B cell (primary cell): ENCODE data around the gene BACE1-AS.

Source experiments
- CTCF ChIP-seq: fragments of 200-600 bp; IDR thresholded peaks from one replicate; pipeline ENCODE4 v1.8.0; 2022; ENCODE audit warnings: antibody characterized with exemption, mild to moderate bottlenecking
- EZH2 ChIP-seq: IDR thresholded peaks from 2 replicates; pipeline ENCODE4 v1.6.1; 2012; ENCODE audit warnings: borderline replicate concordance, low read depth, mild to moderate bottlenecking, moderate library complexity, low read length; ENCODE audit not compliant: insufficient read depth, poor library complexity, severe bottlenecking

- TF ChIP-seq EZH2, result no peak
- TF ChIP-seq CTCF, result no peak
These were observed 21.9 kb downstream of the BACE1-AS start for GRCh38 chr11:117313091-117313490.
